Right lobe of liver (tissue), 6 donors: ENCODE data around the gene GSTA5. TPM values are rescaled to one million over a fixed set of nuclear protein-coding genes. Genes with fewer than 3 reads are reported as not detected.
"Not testable (repeated sequence)": the region's sequence is repeated elsewhere in the genome, so short reads cannot be mapped to it uniquely, and the experiment has no call there.

ENCODE experiments used
- ATAC-seq, 4 donors: fragments of 200-7000 bp; cut with Tn5 transposase; one replicate each; pipeline ENCODE4 v1.9.1; 2020; ENCODE audit warnings: mild to moderate bottlenecking in 4 of 4, moderate library complexity in 4 of 4
- DNase-seq, 3 donors: peaks; one replicate each; pipeline ENCODE4 v3.0.0-alpha.2; 2020
- H3K27ac ChIP-seq, 3 donors: fragments of 200-600 bp; one replicate each; pipeline ENCODE4 v1.8.0; 2022
- H3K27me3 ChIP-seq, 2 donors: fragments of 200-600 bp; one replicate each; pipeline ENCODE4 v1.8.0; 2022
- H3K36me3 ChIP-seq, 4 donors: fragments of 200-600 bp; sonication (generic) in 1 of 4; one replicate each; pipeline versions ENCODE4 v1.5.1 to v1.8.0; 2017 to 2022; ENCODE audit warnings: control low read depth in 1 of 4
- H3K4me1 ChIP-seq, 4 donors: fragments of 200-600 bp; sonication (generic) in 1 of 4; one replicate each; pipeline versions ENCODE4 v1.5.1 to v1.8.0; 2017 to 2022; ENCODE audit warnings: control low read depth in 1 of 4
- H3K4me3 ChIP-seq, 3 donors: fragments of 200-600 bp; one replicate each; pipeline ENCODE4 v1.8.0; 2022
- H3K9me3 ChIP-seq, 4 donors: fragments of 200-600 bp; sonication (generic) in 1 of 4; one replicate each; pipeline versions ENCODE4 v1.5.1 to v1.8.0; 2017 to 2022; ENCODE audit warnings: control low read depth in 1 of 4
- POLR2A ChIP-seq: fragments of 450-650 bp; IDR thresholded peaks from one replicate; pipeline ENCODE4 v1.6.1; 2017; ENCODE audit warnings: antibody characterized with exemption, mild to moderate bottlenecking
- WGBS: methylation state at CpG from one replicate; pipeline ENCODE4 v1.1.6; 2018; ENCODE audit warnings: low coverage, low lambda C conversion rate; ENCODE audit not compliant: insufficient coverage; ENCODE audit errors: missing lambda C conversion rate; 5-methylcytosine and 5-hydroxymethylcytosine counted together
- intact Hi-C, 2 donors: fragments of 100-400 bp; cut with DNase I; formaldehyde crosslinking; loops; one replicate each; pipeline versions ENCODE4 v1.11.2 to v1.14.1; 2022
- total RNA-seq, 6 experiments: library from RNA; depleted of rRNA in 2 of 6; stranded (reverse); fragments of >200 nt in 2 of 6; fragmentation: NEBNext Ultra II Directional in 3 of 6; extraction: Animal tissue kit (Norgen Biotek cat#: 25700) in 3 of 6; gene quantifications; one replicate each; pipeline versions ENCODE4 v1.1.0 to v1.2.4, GENCODE V29; 2016 to 2023
- TF ChIP-seq, protein P1 (sequence below), 4 donors: fragments of 200-600 bp in 3 of 4; fragments of 450-650 bp in 1 of 4; IDR thresholded peaks; one replicate each; pipeline versions ENCODE4 v1.5.1 to v1.8.0; 2016 to 2022; ENCODE audit warnings: antibody characterized with exemption in 4 of 4, mild to moderate bottlenecking in 2 of 4
- donor health status: DM: no; HTN: yes; CAD: no.
- donor health status: DM: no; HTN: no; CAD: no.
- donor health status: DM: no; HTN: no; CAD: no.
- donor health status: DM: no; HTN: yes; CAD: no.
- donor health status: DM: no; HTN: yes; CAD: no.

The GSTA5 gene
- total RNA-seq, 6 experiments from 2014 or later: not detected

DNA sequence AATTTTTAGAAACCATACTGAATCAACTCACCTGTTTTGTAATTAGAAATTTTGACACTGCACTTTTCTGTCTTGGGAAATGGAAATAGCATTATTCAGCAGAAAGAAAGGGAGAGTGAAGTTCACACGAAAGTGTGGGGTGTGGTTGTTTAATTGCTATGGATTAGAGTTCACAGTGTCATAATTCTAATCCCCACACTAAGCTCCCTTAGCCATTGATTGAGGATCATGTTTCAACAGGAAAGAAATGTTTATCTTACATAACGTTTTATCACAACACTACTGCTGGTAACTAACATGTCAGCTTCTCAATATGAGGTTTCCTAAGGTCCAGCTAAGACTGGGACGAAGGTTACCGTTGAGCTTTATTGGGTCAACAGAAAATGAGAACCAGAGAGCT is 31.4 kb upstream of the GSTA5 start:
- no peaks in the 10 kb centered on the region for H3K36me3 ChIP-seq
- TF ChIP-seq, protein P1, sequence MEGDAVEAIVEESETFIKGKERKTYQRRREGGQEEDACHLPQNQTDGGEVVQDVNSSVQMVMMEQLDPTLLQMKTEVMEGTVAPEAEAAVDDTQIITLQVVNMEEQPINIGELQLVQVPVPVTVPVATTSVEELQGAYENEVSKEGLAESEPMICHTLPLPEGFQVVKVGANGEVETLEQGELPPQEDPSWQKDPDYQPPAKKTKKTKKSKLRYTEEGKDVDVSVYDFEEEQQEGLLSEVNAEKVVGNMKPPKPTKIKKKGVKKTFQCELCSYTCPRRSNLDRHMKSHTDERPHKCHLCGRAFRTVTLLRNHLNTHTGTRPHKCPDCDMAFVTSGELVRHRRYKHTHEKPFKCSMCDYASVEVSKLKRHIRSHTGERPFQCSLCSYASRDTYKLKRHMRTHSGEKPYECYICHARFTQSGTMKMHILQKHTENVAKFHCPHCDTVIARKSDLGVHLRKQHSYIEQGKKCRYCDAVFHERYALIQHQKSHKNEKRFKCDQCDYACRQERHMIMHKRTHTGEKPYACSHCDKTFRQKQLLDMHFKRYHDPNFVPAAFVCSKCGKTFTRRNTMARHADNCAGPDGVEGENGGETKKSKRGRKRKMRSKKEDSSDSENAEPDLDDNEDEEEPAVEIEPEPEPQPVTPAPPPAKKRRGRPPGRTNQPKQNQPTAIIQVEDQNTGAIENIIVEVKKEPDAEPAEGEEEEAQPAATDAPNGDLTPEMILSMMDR (IDR thresholded peaks at IDR 0.05): no peak
- TF ChIP-seq POLR2A: no peak
- H3K27me3 ChIP-seq: no peaks in the 10 kb centered on the region
- peaks cover 0 to 6% (median 0%) of the 10 kb centered on the region in 4 donors for H3K4me1 ChIP-seq
- intact Hi-C loops: no loop called here
- H3K27ac ChIP-seq: no peak overlapping the region
- H3K4me3 ChIP-seq: no peak overlapping the region
- 43% methylated on average over 4 of the region's 4 CpGs for WGBS
- DNase-seq: no peak
- no peak for ATAC-seq
- no peaks in the 10 kb centered on the region for H3K9me3 ChIP-seq

DNA sequence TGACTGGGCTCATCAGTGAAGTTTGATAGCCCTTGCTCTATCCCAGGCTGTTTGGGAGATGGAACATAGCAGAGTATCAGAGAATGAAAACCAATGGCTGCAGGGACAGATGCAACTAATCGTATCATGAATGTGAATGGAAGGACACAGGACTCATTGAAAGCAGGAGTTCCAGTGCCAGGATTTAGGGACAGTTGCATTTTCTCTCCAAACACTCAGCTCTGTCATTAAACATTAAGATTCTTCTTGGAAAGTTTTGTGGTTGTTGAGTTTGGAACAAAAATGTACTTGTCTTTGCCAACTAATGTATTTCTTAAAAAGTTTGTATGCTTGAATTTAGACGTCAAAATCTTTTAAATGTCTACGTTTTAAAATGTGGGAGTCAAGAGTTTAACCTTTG is 31.0 kb upstream of the GSTA5 start:
- no peaks in the 10 kb centered on the region for H3K36me3 ChIP-seq
- H3K4me3 ChIP-seq: no peak overlapping the region
- DNase-seq (no peak), ATAC-seq (no peak)
- intact Hi-C loops: no loop called here
- H3K27ac ChIP-seq: no peak overlapping the region
- peaks cover 0 to 6% (median 0%) of the 10 kb centered on the region in 4 donors for H3K4me1 ChIP-seq
- H3K27me3 ChIP-seq: no peaks in the 10 kb centered on the region
- WGBS: 66% methylated on average over 3 of the region's 3 CpGs
- H3K9me3 ChIP-seq: no peaks in the 10 kb centered on the region
- TF ChIP-seq, protein P1 (IDR thresholded peaks at IDR 0.05): no peak
- no peak for TF ChIP-seq POLR2A

DNA sequence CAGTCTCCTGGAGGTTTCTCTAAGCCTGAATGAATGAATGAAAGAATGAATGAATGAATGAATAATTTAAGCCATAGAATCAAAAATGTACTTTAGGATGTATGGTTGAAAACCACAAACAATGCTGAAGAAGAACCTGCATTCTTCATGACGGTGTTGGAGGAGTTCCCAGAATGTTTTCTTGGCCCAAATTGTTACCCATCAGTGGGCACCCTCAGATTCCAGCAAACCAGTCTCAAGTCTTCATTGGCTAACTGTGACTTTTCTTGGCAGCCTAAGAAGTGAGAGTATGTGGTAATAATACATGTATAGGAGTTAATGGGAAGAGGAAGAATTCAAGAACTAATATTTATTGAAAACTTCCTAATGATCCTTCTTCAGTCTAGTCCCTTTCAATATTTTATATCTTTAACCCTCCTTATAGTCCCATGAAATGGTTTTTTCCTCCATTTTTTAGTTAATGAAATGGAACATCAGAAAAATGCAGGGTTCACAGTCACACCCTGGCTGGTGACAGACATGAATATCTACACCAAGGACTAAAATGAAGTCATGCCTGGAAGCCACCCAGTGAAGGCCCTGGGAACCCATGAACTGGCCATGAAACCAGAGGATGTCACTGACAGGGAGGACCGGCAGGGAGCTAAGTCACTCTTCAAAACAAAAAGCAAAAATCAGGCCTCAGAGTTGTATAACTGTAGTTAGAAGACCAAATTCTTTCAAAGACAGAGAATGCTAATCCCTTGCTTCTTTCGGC is 29.9 kb upstream of the GSTA5 start:
- ATAC-seq, intact Hi-C loops, H3K27ac ChIP-seq, H3K4me1 ChIP-seq, H3K27me3 ChIP-seq, H3K9me3 ChIP-seq, H3K4me3 ChIP-seq, H3K36me3 ChIP-seq, DNase-seq: not testable (repeated sequence)
- 92% methylated on average over 3 of the region's 3 CpGs for WGBS

DNA sequence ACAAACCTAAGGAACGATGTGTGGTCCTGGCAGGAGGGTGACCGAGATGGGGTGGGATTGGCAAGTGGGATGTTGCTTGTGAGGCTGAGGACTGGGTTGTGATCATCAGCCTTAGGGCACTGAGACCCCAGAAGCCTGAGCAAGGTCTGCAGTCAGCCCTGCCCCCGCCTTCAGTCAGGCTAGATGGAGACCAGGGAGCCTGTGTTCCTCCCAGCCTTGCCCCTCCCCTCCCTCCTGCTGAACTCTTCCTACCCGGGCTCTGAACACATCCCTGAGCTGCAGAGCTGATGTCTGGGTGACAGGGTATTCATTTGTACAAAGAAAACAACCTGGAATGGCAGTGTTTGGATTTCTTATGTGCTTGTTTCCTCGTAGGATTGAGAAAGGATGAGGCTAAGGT is 28.3 kb upstream of the GSTA5 start:
- H3K36me3 ChIP-seq, ATAC-seq, intact Hi-C loops, DNase-seq, H3K4me1 ChIP-seq, H3K27me3 ChIP-seq, H3K27ac ChIP-seq, H3K4me3 ChIP-seq, H3K9me3 ChIP-seq: not testable (repeated sequence)
- WGBS: 50% methylated on average over 2 of the region's 5 CpGs

DNA sequence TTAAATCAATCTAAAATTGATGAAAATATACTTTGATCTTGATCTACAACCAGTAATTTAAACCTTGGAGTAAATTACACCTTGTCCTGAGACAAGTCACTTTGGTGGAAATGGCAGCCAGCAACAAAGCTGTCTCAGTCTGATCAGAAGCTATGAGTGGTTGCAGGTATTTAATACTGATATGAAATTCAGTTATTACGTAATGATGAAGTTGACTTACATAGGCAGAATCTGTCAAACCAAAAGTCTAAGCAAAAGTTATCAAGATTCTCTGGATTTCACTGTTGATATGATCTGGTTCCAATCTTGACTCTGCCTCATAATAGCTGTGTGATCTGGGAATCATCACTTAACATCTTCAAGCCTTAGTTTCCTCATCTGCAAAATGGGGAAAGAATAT is 27.6 kb upstream of the GSTA5 start:
- Histone ChIP-seq H3K4me3 (no peak overlapping the region), H3K4me1 (no peaks in the 10 kb centered on the region), H3K36me3 (no peaks in the 10 kb centered on the region), H3K27me3 (no peaks in the 10 kb centered on the region), H3K27ac (no peak overlapping the region), H3K9me3 (no peaks in the 10 kb centered on the region)
- 82% methylated on average over 1 of the region's 1 CpG for WGBS
- TF ChIP-seq POLR2A: no peak
- TF ChIP-seq, protein P1 (IDR thresholded peaks at IDR 0.05): no peak
- intact Hi-C loops: no loop called here
- no peak for DNase-seq
- no peak for ATAC-seq

DNA sequence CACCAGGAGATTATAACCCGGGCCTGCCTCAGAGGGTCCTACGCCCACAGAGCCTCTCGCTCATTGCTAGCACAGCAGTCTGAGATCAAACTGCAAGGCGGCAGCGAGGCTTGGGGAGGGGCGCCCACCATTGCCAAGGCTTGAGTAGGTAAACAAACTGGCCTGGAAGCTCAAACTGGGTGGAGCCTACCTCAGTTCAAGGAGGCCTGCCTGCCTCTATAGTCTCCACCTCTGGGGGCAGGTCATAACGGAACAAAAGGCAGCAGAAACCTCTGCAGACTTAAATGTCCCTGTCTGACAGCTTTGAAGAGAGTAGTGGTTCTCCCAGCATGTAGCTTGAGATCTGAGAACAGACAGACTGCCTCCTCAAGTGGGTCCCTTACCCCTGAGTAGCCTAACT is 20.5 kb upstream of the GSTA5 start:
- H3K4me1 ChIP-seq, DNase-seq, H3K36me3 ChIP-seq, H3K9me3 ChIP-seq, H3K27ac ChIP-seq, H3K27me3 ChIP-seq, intact Hi-C loops, H3K4me3 ChIP-seq, ATAC-seq: not testable (repeated sequence)
- WGBS: 40% methylated on average over 1 of the region's 7 CpGs
